HG02943 (cell line): Measurements from ENCODE around the gene RAB34.

Experiments
- ATAC-seq: cut with Tn5 transposase; IDR thresholded peaks from one replicate; pipeline ENCODE4 v1.9.1; 2021; ENCODE audit warnings: mild to moderate bottlenecking, low read depth, moderate library complexity; ENCODE audit not compliant: unreplicated experiment

Gene RAB34

GRCh38 chr17:28712705-28713415, 4.8 kb downstream of the RAB34 start:
- no peak for ATAC-seq

GRCh38 chr17:28712032-28712704, 5.5 kb downstream of the RAB34 start:
- no peak for ATAC-seq

- peak; percentile 21 for ATAC-seq
These were observed 6.0 kb downstream of the RAB34 start, which contains the start of gene PROCA1 for GRCh38 chr17:28711723-28712031. Gene PROCA1 (minus strand): TSS chr17:28711888. CDS start chr17:28711660, 228 bp downstream.

GRCh38 chr17:28710861-28711722, 6.6 kb downstream of the RAB34 start:
- ATAC-seq: peak; percentile 61

- no peak for ATAC-seq
These were observed 10.3 kb downstream of the RAB34 start for GRCh38 chr17:28707339-28707720.

GRCh38 chr17:28706471-28707338, 11.0 kb downstream of the RAB34 start:
- no peak for ATAC-seq

GRCh38 chr17:28705728-28706334, 11.8 kb downstream of the RAB34 start:
- ATAC-seq: no peak

- no peak for ATAC-seq
These were observed 12.5 kb downstream of the RAB34 start for GRCh38 chr17:28705074-28705659.

GRCh38 chr17:28704219-28704858, 13.3 kb downstream of the RAB34 start:
- no peak for ATAC-seq

GRCh38 chr17:28703552-28704218, 14.0 kb downstream of the RAB34 start:
- no peak for ATAC-seq

- ATAC-seq: no peak
These were observed 14.9 kb downstream of the RAB34 start for GRCh38 chr17:28702752-28703150.

- no peak for ATAC-seq
These were observed 15.5 kb downstream of the RAB34 start for GRCh38 chr17:28702026-28702751.

GRCh38 chr17:28700830-28701492, 16.7 kb downstream of the RAB34 start:
- no peak for ATAC-seq

GRCh38 chr17:28700278-28700677, 17.4 kb downstream of the RAB34 start:
- no peak for ATAC-seq

GRCh38 chr17:28698253-28698941, 19.3 kb downstream of the RAB34 start:
- ATAC-seq: no peak

- no peak for ATAC-seq
These were observed 23.8 kb downstream of the RAB34 start for GRCh38 chr17:28693869-28694268.

- ATAC-seq: no peak
These were observed 28.7 kb downstream of the RAB34 start for GRCh38 chr17:28689011-28689410.
